PC-3 (cell line): ENCODE results near the gene FBXO31. TPM values are rescaled to one million over a fixed set of nuclear protein-coding genes. Genes with fewer than 3 reads are reported as not detected.

ENCODE experiments used
- ATAC-seq: fragments of 200-7000 bp; cut with Tn5 transposase; 2 replicates; pipeline ENCODE4 v1.9.1; 2020; ENCODE audit warnings: mild to moderate bottlenecking, moderate library complexity
- BruUV-seq: library from RNA; stranded (reverse); fragments of 400-500 nt; replicated peaks from 2 replicates; lab custom pipeline; 2021; lab: Mats Ljungman, UMichigan
- CTCF ChIA-PET: fragments of 300-600 bp; sonication (Branson Sonifier 250); formaldehyde crosslinking; loops from one replicate; lab custom pipeline; 2022; ENCODE audit warnings: antibody characterized with exemption; lab: Charles Lee
- POLR2A ChIA-PET: fragments of 300-600 bp; sonication (Branson Sonifier 250); formaldehyde crosslinking; loops from one replicate; lab custom pipeline; 2022; ENCODE audit warnings: antibody characterized with exemption; ENCODE audit not compliant: unreplicated experiment; lab: Charles Lee
- DNase-seq: peaks from one replicate; pipeline ENCODE4 v3.0.0-alpha.2; 2015
- H2AFZ ChIP-seq: fragments of 300-600 bp; sonication (generic); 2 replicates; pipeline ENCODE4 v1.6.0; 2016; ENCODE audit warnings: antibody characterized with exemption, low read length
- H3F3A ChIP-seq: fragments of 300-600 bp; sonication (generic); one replicate; pipeline ENCODE4 v1.6.0; 2017; ENCODE audit warnings: antibody characterized with exemption, low read length, control low read depth, mild to moderate bottlenecking; ENCODE audit not compliant: unreplicated experiment
- H3K27ac ChIP-seq: fragments of 300-600 bp; sonication (generic); 2 replicates; pipeline ENCODE4 v1.5.1; 2016; ENCODE audit warnings: mild to moderate bottlenecking, low read length
- H3K27me3 ChIP-seq: fragments of 300-600 bp; sonication (generic); 2 replicates; pipeline ENCODE4 v1.6.1; 2016; ENCODE audit warnings: low read length, mixed read lengths
- H3K36me3 ChIP-seq: fragments of 300-600 bp; sonication (generic); 2 replicates; pipeline ENCODE4 v1.6.1; 2016; ENCODE audit warnings: low read depth, mixed run types, low read length, mixed read lengths
- H3K4me1 ChIP-seq: fragments of 300-600 bp; sonication (generic); 2 replicates; pipeline ENCODE4 v1.5.1; 2016; ENCODE audit warnings: low read length; ENCODE audit not compliant: insufficient read depth
- H3K4me2 ChIP-seq: fragments of 300-600 bp; sonication (generic); 2 replicates; pipeline ENCODE4 v1.6.0; 2016; ENCODE audit warnings: low read length
- H3K4me3 ChIP-seq: fragments of 300-600 bp; sonication (generic); 2 replicates; pipeline ENCODE4 v1.5.1; 2016; ENCODE audit warnings: mild to moderate bottlenecking, low read length, mixed read lengths
- H3K79me2 ChIP-seq: fragments of 300-600 bp; sonication (generic); 2 replicates; pipeline ENCODE4 v1.6.1; 2017; ENCODE audit warnings: low read length, mixed read lengths
- H3K9ac ChIP-seq: fragments of 300-600 bp; sonication (generic); 2 replicates; pipeline ENCODE4 v1.6.0; 2016; ENCODE audit warnings: mild to moderate bottlenecking, low read length
- H3K9me2 ChIP-seq: fragments of 300-600 bp; sonication (generic); replicated peaks from 2 replicates; pipeline ENCODE4 v1.6.1; 2016; ENCODE audit warnings: mixed run types, low read length, mixed read lengths
- H3K9me3 ChIP-seq: fragments of 300-600 bp; sonication (generic); 2 replicates; pipeline ENCODE4 v1.6.1; 2016; ENCODE audit warnings: low read length, mixed read lengths
- H4K20me1 ChIP-seq: fragments of 300-600 bp; sonication (generic); 2 replicates; pipeline ENCODE4 v1.6.1; 2016; ENCODE audit warnings: low read length, mixed read lengths
- CTCF ChIP-seq: fragments of 300-600 bp; sonication (generic); conservative IDR thresholded peaks from 2 replicates; pipeline ENCODE4 v1.5.1; 2017; ENCODE audit warnings: antibody characterized with exemption, low read depth, mild to moderate bottlenecking, low read length
- EZH2 ChIP-seq: fragments of 300-600 bp; sonication (generic); IDR thresholded peaks from one replicate; pipeline ENCODE4 v1.6.1; 2017; ENCODE audit warnings: antibody characterized with exemption, mild to moderate bottlenecking, low read length; ENCODE audit not compliant: unreplicated experiment
- EZH2phosphoT487 ChIP-seq: fragments of 300-600 bp; sonication (generic); IDR thresholded peaks from 2 replicates; pipeline ENCODE4 v1.6.1; 2018; ENCODE audit warnings: mild to moderate bottlenecking, antibody characterized with exemption, low read length, borderline replicate concordance
- intact Hi-C: fragments of 100-400 bp; cut with micrococcal nuclease; formaldehyde crosslinking; loops from 2 replicates; pipeline ENCODE4 v1.9.0; 2023
- total RNA-seq: library from RNA; depleted of rRNA; stranded (reverse); fragments of >200 nt; gene quantifications from 2 replicates; pipeline ENCODE4 v1.2.3, GENCODE V29; 2014

Gene FBXO31
- total RNA-seq, 1 experiment from 2014 or later: 14.8 TPM

GRCh38 chr16:87308826-87309225, 74.8 kb downstream of the FBXO31 start:
- TF ChIP-seq EZH2: no peak
- TF ChIP-seq CTCF: no peak
- intact Hi-C loops: no loop called here
- ChIA-PET CTCF (no interaction called here), POLR2A (no interaction called here)
- ATAC-seq (no peak), DNase-seq (no peak)
- no peak overlapping the region for H3K4me3 ChIP-seq
- no peak overlapping the region for H3K27ac ChIP-seq
- H3K36me3 ChIP-seq: no peaks in the 10 kb centered on the region
- H3K9ac ChIP-seq: no peak overlapping the region
- H3K9me3 ChIP-seq: no peaks in the 10 kb centered on the region
- no peak overlapping the region for H2AFZ ChIP-seq
- H4K20me1 ChIP-seq: no peaks in the 10 kb centered on the region
- H3K9me2 ChIP-seq: no peaks in the 10 kb centered on the region
- no peaks in the 10 kb centered on the region for H3K27me3 ChIP-seq
- H3K79me2 ChIP-seq: no peaks in the 10 kb centered on the region
- no TSS peak for BruUV-seq
- no peaks in the 10 kb centered on the region for H3K4me1 ChIP-seq
- H3F3A ChIP-seq: no peaks in the 10 kb centered on the region
- no peak overlapping the region for H3K4me2 ChIP-seq

GRCh38 chr16:87306516-87306915, 77.1 kb downstream of the FBXO31 start:
- H3K9ac ChIP-seq: no peak overlapping the region
- no peak overlapping the region for H2AFZ ChIP-seq
- POLR2A ChIA-PET: no interaction called here
- no peaks in the 10 kb centered on the region for H3K4me1 ChIP-seq
- H3K27ac ChIP-seq: no peak overlapping the region
- no peak for ATAC-seq
- H4K20me1 ChIP-seq: no peaks in the 10 kb centered on the region
- H3F3A ChIP-seq: no peaks in the 10 kb centered on the region
- H3K27me3 ChIP-seq: no peaks in the 10 kb centered on the region
- H3K36me3 ChIP-seq: no peaks in the 10 kb centered on the region
- H3K79me2 ChIP-seq: no peaks in the 10 kb centered on the region
- H3K9me3 ChIP-seq: no peaks in the 10 kb centered on the region
- H3K9me2 ChIP-seq: no peaks in the 10 kb centered on the region
- TF ChIP-seq CTCF (no peak), EZH2 (no peak), EZH2phosphoT487 (no peak)
- H3K4me3 ChIP-seq: no peak overlapping the region
- CTCF ChIA-PET: no interaction called here
- no peak for DNase-seq
- intact Hi-C loops: no loop called here
- no TSS peak for BruUV-seq
- no peak overlapping the region for H3K4me2 ChIP-seq

GRCh38 chr16:87305505-87306391, 77.8 kb downstream of the FBXO31 start:
- no peaks in the 10 kb centered on the region for H3K9me3 ChIP-seq
- H3K4me3 ChIP-seq: no peak overlapping the region
- intact Hi-C loops: no loop called here
- ATAC-seq (no peak), DNase-seq (no peak)
- no peak overlapping the region for H3K9ac ChIP-seq
- H3K27ac ChIP-seq: no peak overlapping the region
- H3K27me3 ChIP-seq: no peaks in the 10 kb centered on the region
- no peaks in the 10 kb centered on the region for H3K9me2 ChIP-seq
- ChIA-PET CTCF (no interaction called here), POLR2A (no interaction called here)
- H3K79me2 ChIP-seq: no peaks in the 10 kb centered on the region
- H3K4me1 ChIP-seq: no peaks in the 10 kb centered on the region
- BruUV-seq: no TSS peak
- H3K36me3 ChIP-seq: no peaks in the 10 kb centered on the region
- H3K4me2 ChIP-seq: no peak overlapping the region
- H3F3A ChIP-seq: no peaks in the 10 kb centered on the region
- TF ChIP-seq EZH2 (no peak), CTCF (no peak), EZH2phosphoT487 (no peak)
- no peak overlapping the region for H2AFZ ChIP-seq
- H4K20me1 ChIP-seq: no peaks in the 10 kb centered on the region
